GM19035 (cell line): ENCODE data around the gene DHCR7.

Source experiments
- ATAC-seq: cut with Tn5 transposase; IDR thresholded peaks from one replicate; pipeline ENCODE4 v1.9.1; 2021; ENCODE audit not compliant: unreplicated experiment

The DHCR7 gene

GRCh38 chr11:71387200-71387599 is 61.0 kb downstream of the DHCR7 start:
- no peak for ATAC-seq

- no peak for ATAC-seq
Observed at GRCh38 chr11:71386202-71386601, 62.0 kb downstream of the DHCR7 start.

GRCh38 chr11:71385091-71385490 is 63.1 kb downstream of the DHCR7 start:
- ATAC-seq, result no peak

DNA sequence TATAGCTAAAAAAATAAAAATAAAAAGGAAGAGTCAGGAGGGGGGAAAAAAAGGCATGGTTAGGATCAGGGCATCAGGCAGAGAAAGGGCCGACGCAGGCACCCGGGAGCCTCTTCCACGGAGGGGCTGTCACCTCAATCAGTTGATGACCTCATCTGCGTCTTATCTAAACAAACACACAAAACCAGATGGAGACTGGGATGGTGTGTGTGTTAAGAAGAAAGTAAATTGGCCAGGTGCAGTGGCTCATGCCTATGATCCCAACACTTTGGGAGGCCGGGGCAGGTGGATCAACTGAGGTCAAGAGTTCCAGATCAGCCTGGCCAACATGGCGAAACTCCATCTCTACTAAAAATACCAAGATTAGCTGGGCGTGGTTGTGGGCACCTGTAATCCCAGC is 63.6 kb downstream of the DHCR7 start:
- no peak for ATAC-seq
